Choroid plexus epithelial cell (primary cell): ENCODE measurements around the gene VPS33A.
A peak's percentile ranks its signal among the peaks of the same experiment; 100 is the strongest.

Experiments
- DNase-seq: peaks from one replicate; pipeline ENCODE4 v3.0.0-alpha.2; 2010; ENCODE audit warnings: low read depth
- H3K4me3 ChIP-seq: 2 replicates; pipeline ENCODE4 v1.5.1; 2011; ENCODE audit warnings: low read depth, mild to moderate bottlenecking, control low read depth, low read length, moderate library complexity
- TF ChIP-seq, protein P1 (sequence below): conservative IDR thresholded peaks from 2 replicates; pipeline ENCODE4 v1.5.1; 2011; ENCODE audit warnings: low read depth, mild to moderate bottlenecking, control low read depth, inconsistent platforms, low read length, moderate library complexity

The VPS33A gene

GRCh38 chr12:122266230-122266901, at the start of gene VPS33A:
Gene VPS33A, minus strand, starts transcription at chr12:122266494. Its CDS starts 86 bp downstream, at chr12:122266408.
- peak; percentile 99 for DNase-seq
- TF ChIP-seq, protein P1, sequence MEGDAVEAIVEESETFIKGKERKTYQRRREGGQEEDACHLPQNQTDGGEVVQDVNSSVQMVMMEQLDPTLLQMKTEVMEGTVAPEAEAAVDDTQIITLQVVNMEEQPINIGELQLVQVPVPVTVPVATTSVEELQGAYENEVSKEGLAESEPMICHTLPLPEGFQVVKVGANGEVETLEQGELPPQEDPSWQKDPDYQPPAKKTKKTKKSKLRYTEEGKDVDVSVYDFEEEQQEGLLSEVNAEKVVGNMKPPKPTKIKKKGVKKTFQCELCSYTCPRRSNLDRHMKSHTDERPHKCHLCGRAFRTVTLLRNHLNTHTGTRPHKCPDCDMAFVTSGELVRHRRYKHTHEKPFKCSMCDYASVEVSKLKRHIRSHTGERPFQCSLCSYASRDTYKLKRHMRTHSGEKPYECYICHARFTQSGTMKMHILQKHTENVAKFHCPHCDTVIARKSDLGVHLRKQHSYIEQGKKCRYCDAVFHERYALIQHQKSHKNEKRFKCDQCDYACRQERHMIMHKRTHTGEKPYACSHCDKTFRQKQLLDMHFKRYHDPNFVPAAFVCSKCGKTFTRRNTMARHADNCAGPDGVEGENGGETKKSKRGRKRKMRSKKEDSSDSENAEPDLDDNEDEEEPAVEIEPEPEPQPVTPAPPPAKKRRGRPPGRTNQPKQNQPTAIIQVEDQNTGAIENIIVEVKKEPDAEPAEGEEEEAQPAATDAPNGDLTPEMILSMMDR = no peak
- H3K4me3 ChIP-seq = peak within 1 kb of the TSS; percentile 99

DNA sequence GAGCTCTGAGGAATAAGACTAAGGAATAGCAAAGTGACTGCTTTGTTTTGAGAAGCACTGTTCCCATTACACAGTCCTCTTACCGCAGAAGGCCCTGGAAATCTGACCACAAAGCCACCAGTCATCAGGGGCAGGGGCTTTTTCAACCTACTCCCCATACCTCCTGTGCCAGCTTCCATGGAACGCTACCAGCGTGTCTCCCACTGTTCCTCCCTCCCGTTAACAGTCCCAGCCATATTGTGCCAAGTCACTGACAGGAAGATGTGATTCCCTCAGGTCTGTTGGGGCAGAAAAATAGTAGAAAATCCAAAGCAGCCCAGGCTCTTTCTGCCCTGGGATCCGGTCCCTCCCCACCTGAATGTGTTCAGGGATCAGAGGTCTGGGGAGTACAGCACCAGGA, 46.6 kb upstream of the VPS33A start:
- no peak overlapping the region for H3K4me3 ChIP-seq
- TF ChIP-seq, protein P1 = no peak
- DNase-seq = no peak

GRCh38 chr12:122311696-122312095, 45.4 kb upstream of the VPS33A start:
- no peak overlapping the region for H3K4me3 ChIP-seq
- TF ChIP-seq, protein P1 = no peak
- no peak for DNase-seq

DNA sequence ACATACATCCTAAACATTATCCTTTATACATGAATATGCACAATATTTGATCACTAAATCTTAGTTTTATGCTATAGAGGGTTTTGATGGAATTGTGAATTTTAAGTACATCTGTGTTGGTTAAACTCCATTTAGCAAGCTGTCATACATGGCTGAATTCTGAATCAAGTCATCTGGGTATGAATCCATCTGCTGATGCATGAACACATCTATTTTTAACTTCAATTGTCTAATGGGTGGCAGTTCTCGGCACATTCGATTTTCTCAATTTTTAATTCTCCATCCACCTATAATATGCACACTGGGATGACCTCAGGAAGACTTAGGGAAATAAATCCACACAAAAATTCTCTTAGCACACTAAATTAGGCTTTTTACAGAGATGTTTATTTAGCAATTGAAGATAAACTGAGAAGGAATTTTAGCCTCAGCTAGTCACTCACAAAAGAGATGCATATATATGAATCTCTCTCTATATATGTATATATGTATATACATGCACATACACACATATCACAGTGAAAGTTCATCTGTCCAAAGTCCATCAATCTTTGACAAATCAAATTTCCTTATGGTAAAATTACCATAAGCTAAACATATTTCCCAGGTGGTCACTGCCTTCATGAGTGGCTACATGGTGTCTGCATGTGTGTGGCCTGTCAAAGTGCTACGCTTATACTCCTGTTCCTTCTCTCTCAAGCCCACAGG, 44.5 kb upstream of the VPS33A start:
- TF ChIP-seq, protein P1 = no peak
- no peak overlapping the region for H3K4me3 ChIP-seq
- DNase-seq = no peak

DNA sequence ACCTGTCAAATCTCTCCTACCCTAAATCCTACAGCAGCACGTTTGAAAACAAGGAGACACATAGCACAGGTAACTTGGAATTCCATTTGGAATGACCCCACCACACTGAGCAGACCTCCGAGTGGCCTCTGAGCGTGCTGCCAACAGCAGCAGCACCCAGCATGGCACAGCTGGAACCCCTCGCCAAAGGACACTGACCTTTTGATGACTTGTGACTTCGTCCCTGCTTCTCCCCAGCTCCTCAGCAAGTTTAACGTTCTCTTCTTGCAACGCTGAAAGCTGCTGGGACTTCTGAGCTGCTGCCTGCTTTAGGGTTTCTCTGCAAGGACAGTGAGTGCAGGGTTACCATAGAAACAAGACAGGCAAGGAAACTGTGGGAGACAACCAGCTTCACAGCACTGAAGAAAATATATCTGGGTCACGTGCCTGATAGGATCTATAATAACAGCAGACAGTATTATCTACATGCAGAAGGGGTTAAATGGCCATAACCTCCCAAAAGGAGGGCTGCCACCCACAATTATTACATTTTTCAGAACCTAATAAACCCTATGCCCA, 43.3 kb upstream of the VPS33A start:
- no peak overlapping the region for H3K4me3 ChIP-seq
- peak; percentile 53 for DNase-seq
- TF ChIP-seq, protein P1 = no peak

DNA sequence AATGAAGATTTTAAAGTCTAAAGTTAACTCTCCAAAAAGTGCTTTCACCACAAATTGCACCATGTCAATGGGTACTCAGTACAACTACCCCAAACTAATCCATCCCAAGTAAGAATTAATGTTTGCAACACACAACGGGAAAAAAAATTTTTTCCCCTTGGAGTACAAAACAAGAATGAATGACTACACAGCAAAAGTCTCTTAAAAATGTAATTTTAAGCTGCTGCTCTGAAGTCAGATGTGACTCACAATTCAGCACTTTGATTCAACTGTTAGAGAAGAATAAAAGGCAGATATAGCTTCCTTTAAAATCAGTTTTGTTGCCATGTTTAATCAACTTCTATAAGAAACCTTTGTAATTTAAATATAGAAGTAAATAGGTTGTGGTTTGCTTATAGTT, 42.5 kb upstream of the VPS33A start:
- TF ChIP-seq, protein P1 = no peak
- no peak for DNase-seq
- H3K4me3 ChIP-seq = no peak overlapping the region

DNA sequence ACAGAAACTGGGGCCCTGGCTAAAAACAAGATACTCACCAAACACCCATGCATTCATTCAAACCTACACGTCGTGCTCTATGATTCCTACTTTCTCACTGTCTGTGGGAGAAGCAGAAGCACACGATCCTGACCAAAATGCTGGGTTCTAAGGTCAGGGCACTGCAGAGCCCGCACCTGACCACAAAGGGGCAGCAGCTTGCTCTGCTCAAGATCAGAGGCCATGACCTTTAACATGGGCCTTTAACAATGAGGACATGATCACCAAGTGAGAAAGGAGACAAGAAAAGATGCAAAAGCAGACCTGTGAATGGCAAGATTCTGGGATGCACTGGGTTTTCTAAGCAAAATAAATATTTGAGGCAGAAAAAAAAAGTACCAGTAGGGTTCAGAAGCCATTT, 40.1 kb upstream of the VPS33A start:
- H3K4me3 ChIP-seq = no peak overlapping the region
- TF ChIP-seq, protein P1 = no peak
- no peak for DNase-seq
